NT2/D1 (cell line): Measurements from ENCODE around the gene FBXL13.
"Not testable (repeated sequence)": the region's sequence is repeated elsewhere in the genome, so short reads cannot be mapped to it uniquely, and the experiment has no call there.

Source experiments
- DNase-seq: peaks from one replicate; pipeline ENCODE4 v3.0.0-alpha.2; 2011; ENCODE audit warnings: low read depth, low spot score
- H3K27me3 ChIP-seq: 2 replicates; pipeline ENCODE4 v1.6.0; 2011; ENCODE audit warnings: mild to moderate bottlenecking; ENCODE audit not compliant: insufficient read length, insufficient read depth
- H3K36me3 ChIP-seq: 2 replicates; pipeline ENCODE4 v1.6.1; 2011; ENCODE audit warnings: mild to moderate bottlenecking, low read length, mixed read lengths; ENCODE audit not compliant: insufficient read depth, insufficient read length
- H3K4me1 ChIP-seq: 2 replicates; pipeline ENCODE4 v1.5.1; 2011; ENCODE audit not compliant: insufficient read depth, insufficient read length
- H3K4me3 ChIP-seq: 2 replicates; pipeline ENCODE4 v1.5.1; 2011; ENCODE audit warnings: low read depth; ENCODE audit not compliant: insufficient read length
- H3K9ac ChIP-seq: 2 replicates; pipeline ENCODE4 v1.6.0; 2011; ENCODE audit warnings: low read depth; ENCODE audit not compliant: insufficient read length
- H3K9me3 ChIP-seq: 2 replicates; pipeline ENCODE4 v1.5.1; 2011; ENCODE audit warnings: mild to moderate bottlenecking, low read length; ENCODE audit not compliant: insufficient read depth
- SUZ12 ChIP-seq: IDR thresholded peaks from 2 replicates; pipeline ENCODE4 v1.6.1; 2011; ENCODE audit not compliant: insufficient read length, insufficient read depth; ENCODE audit errors: extremely low read depth
- YY1 ChIP-seq: IDR thresholded peaks from 2 replicates; pipeline ENCODE4 v1.6.1; 2011; ENCODE audit not compliant: insufficient read length, insufficient read depth
- ZNF274 ChIP-seq: IDR thresholded peaks from 2 replicates; pipeline ENCODE4 v1.6.1; 2011; ENCODE audit warnings: mild to moderate bottlenecking, low read depth, low read length

The FBXL13 gene

GRCh38 chr7:103011650-103012049 lies 62.9 kb downstream of the FBXL13 start:
- no peak for DNase-seq
- Histone ChIP-seq H3K4me3 (no peak overlapping the region), H3K9ac (no peak overlapping the region), H3K4me1 (peaks cover 1% of the 10 kb centered on the region), H3K9me3 (peaks cover 13% of the 10 kb centered on the region; the same call in 1 of the 2 replicates), H3K27me3 (no peaks in the 10 kb centered on the region), H3K36me3 (no peaks in the 10 kb centered on the region)
- TF ChIP-seq YY1 (no peak), SUZ12 (no peak), ZNF274 (no peak)

- Histone ChIP-seq H3K27me3 (no peaks in the 10 kb centered on the region), H3K36me3 (no peaks in the 10 kb centered on the region), H3K9ac (no peak overlapping the region), H3K4me3 (no peak overlapping the region), H3K4me1 (peaks cover 1% of the 10 kb centered on the region), H3K9me3 (no peaks in the 10 kb centered on the region)
- TF ChIP-seq SUZ12 (no peak), YY1 (no peak), ZNF274 (no peak)
- DNase-seq = no peak
These were observed 64.4 kb downstream of the FBXL13 start for GRCh38 chr7:103010211-103010610.

DNA sequence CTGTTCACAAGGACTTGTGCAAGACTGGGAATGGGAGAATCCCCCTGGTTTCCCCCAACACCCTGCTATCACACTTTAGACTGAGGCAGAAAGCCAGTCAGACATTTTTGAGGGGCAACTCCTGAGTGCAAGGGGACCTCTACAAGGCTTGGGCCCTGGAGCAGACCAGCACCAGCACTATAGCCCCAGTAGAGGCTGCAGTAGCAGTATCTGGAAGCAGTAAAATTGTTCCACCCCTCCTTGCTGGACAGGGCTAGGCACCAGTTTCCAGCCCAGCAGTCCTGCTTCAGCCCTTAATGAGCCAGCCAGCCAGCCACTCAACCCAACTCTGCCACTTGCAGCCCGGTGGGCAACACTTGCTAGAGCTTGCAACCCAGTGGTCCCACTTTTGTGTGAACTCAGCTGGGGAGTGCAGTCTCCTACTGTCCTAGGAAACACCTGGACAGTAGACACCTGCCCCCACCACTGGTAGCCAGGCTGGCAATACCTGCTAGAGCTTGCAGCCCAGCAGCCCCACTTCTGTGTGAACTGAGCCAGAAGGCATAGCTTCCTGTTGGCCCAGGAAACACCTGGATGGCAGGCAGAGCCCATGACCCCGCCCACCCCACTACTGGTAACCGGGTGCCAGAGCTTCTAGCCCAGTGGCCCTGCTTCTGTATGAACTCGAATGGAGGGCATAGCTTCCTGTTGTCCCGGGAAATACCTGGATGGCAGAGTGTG lies 65.0 kb downstream of the FBXL13 start:
- DNase-seq = no peak
- no peaks in the 10 kb centered on the region for H3K9me3 ChIP-seq

DNA sequence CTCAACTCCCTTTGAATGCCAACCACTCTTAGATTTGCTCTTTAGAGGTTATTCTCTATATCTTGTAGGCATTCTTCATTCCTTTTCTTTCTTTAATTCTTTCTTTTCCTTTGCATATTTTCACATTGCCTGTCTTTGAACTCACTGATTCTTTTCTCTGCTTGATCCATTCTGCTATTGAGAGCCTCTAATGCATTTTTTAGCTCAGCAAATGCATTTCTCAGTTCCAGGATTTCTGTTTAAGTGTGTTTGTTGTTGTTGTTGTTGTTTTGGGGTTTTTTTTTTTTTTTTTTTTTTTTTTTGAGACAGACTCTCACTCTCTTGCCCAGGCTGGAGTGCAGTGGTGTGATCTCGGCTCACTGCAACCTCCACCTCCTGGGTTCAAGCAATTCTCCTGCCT lies 71.6 kb downstream of the FBXL13 start:
- no peak for DNase-seq
- H3K9ac ChIP-seq = no peak overlapping the region
- no peaks in the 10 kb centered on the region for H3K36me3 ChIP-seq
- no peaks in the 10 kb centered on the region for H3K4me1 ChIP-seq
- no peaks in the 10 kb centered on the region for H3K27me3 ChIP-seq
- TF ChIP-seq YY1 (no peak), SUZ12 (no peak), ZNF274 (no peak)
- no peak overlapping the region for H3K4me3 ChIP-seq
- no peaks in the 10 kb centered on the region; the same call in 1 of the 2 replicates for H3K9me3 ChIP-seq

More for the DNA sequence above, 65.0 kb downstream of the FBXL13 start:
- no peak overlapping the region for H3K4me3 ChIP-seq
- no peak overlapping the region for H3K9ac ChIP-seq
- TF ChIP-seq ZNF274 (no peak), SUZ12 (no peak), YY1 (no peak)
- H3K4me1 ChIP-seq = peaks cover 1% of the 10 kb centered on the region
- no peaks in the 10 kb centered on the region for H3K27me3 ChIP-seq
- no peaks in the 10 kb centered on the region for H3K36me3 ChIP-seq

DNA sequence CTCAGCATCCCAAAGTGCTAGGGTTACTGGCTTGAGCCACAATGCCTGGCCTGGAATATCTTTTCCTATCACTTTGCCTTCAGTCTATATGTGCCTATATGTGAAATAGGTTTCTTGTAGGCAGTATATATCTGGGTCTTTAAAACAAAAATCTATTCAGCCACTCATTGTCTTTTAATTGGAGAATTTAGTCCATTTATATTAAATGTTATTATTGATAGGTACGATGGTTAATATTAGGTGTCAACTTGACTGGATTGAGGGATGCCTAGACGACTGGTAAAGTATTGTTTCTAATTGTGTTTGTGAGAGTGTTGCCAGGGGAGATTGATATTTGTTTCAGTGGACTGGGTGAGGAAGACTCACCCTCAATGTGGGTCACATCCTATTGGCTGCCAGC lies 73.4 kb downstream of the FBXL13 start:
- H3K27me3 ChIP-seq = no peaks in the 10 kb centered on the region
- no peaks in the 10 kb centered on the region for H3K36me3 ChIP-seq
- no peaks in the 10 kb centered on the region; the same call in 1 of the 2 replicates for H3K9me3 ChIP-seq
- no peak for DNase-seq
- no peaks in the 10 kb centered on the region for H3K4me1 ChIP-seq
- H3K9ac ChIP-seq = no peak overlapping the region
- TF ChIP-seq ZNF274 = no peak
- TF ChIP-seq SUZ12 = no peak
- no peak for TF ChIP-seq YY1
- H3K4me3 ChIP-seq = no peak overlapping the region

DNA sequence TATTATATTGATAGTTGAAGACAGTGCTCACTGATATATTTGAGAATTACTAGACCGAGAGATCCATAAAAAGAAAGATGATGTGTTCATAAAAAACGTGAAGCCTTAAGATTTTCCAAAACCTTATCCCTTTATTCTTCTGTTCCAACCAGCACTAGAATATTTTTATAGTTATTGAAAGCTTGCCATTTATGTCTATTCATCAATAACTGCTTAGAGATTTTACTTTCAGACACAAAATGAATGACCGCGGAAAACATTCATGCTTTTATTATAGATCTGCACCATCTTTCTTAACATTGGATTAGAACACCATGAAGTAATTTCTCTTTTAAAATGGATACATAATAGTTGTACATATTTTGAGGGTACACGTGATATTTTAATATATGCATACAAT lies 77.6 kb downstream of the FBXL13 start:
- Histone ChIP-seq H3K9ac (no peak overlapping the region), H3K27me3 (no peaks in the 10 kb centered on the region), H3K4me1 (no peaks in the 10 kb centered on the region), H3K4me3 (no peak overlapping the region), H3K36me3 (no peaks in the 10 kb centered on the region), H3K9me3 (no peaks in the 10 kb centered on the region; the same call in 1 of the 2 replicates)
- no peak for DNase-seq
- no peak for TF ChIP-seq ZNF274
- TF ChIP-seq SUZ12 = no peak
- no peak for TF ChIP-seq YY1

GRCh38 chr7:102995609-102996008 lies 79.0 kb downstream of the FBXL13 start:
- H3K36me3 ChIP-seq, H3K27me3 ChIP-seq, H3K9me3 ChIP-seq, H3K9ac ChIP-seq, DNase-seq, H3K4me1 ChIP-seq, H3K4me3 ChIP-seq: not testable (repeated sequence)

DNA sequence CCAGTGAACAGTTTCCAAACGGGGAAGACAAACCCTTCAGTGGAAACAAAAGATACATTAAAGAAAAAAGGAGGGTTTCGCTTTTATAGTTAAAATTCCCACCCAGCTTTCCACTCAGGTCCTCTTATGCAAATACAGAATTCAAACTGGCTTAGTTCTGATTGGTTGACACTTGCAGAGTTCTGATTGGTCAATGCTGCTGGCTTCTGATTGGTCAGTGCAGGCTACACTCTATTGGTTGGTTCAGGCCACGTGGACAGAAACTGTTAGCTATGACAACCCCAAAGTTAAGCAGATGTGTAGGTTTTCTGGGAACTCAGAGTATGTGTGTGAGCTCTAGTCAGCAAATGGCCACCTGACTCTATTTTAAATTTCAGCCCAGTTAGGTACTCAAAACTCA lies 80.0 kb downstream of the FBXL13 start:
- Histone ChIP-seq H3K9me3 (no peaks in the 10 kb centered on the region; the same call in 1 of the 2 replicates), H3K36me3 (no peaks in the 10 kb centered on the region), H3K4me1 (no peaks in the 10 kb centered on the region), H3K27me3 (no peaks in the 10 kb centered on the region), H3K4me3 (no peak overlapping the region), H3K9ac (no peak overlapping the region)
- DNase-seq = no peak
- TF ChIP-seq ZNF274 = no peak
- no peak for TF ChIP-seq YY1
- TF ChIP-seq SUZ12 = no peak
